Left cardiac atrium (tissue), 4 donors: ENCODE data around the gene TNFAIP1. TPM values are rescaled to one million over a fixed set of nuclear protein-coding genes. Genes with fewer than 3 reads are reported as not detected.
A peak's percentile ranks its signal among the peaks of the same experiment; 100 is the strongest.

Source experiments
- ATAC-seq, 2 donors: fragments of 200-7000 bp; cut with Tn5 transposase; one replicate each; pipeline ENCODE4 v1.9.1; 2020; ENCODE audit warnings: mild to moderate bottlenecking in 2 of 2, moderate library complexity in 2 of 2
- DNase-seq: peaks from one replicate; pipeline ENCODE4 v3.0.0-alpha.2; 2020
- intact Hi-C, 2 donors: fragments of 100-400 bp; cut with DNase I; formaldehyde crosslinking; loops; one replicate each; pipeline versions ENCODE4 v1.14.1 to v1.15.1; 2022 to 2023
- total RNA-seq, 2 donors: library from RNA; stranded (reverse); fragmentation: NEBNext Ultra II Directional; extraction: Animal tissue kit (Norgen Biotek cat#: 25700); gene quantifications; one replicate each; pipeline ENCODE4 v1.2.1, GENCODE V29; 2021
- donor health status: DM: no; HTN: yes; CAD: no.
- donor health status: DM: no; HTN: yes; CAD: no; lungs with severe emphysema.
- donor health status: DM: yes; HTN: yes; CAD: no.
- donor health status: Dilated cardiomyopathy.

TNFAIP1 gene
- total RNA-seq, 2 donors from 2014 or later = 26.4 to 83.8 TPM

GRCh38 chr17:28367641-28368305 is 32.2 kb downstream of the TNFAIP1 start:
- no peak for DNase-seq
- no peak for ATAC-seq
- intact Hi-C loops = no loop called here

- ATAC-seq (no peak), DNase-seq (no peak)
- intact Hi-C loops = no loop called here
These were observed 32.8 kb downstream of the TNFAIP1 start for GRCh38 chr17:28368306-28368831.

- intact Hi-C loops = no loop called here
- DNase-seq (no peak), ATAC-seq (no peak)
These were observed 33.5 kb downstream of the TNFAIP1 start for GRCh38 chr17:28368915-28369683.

- ATAC-seq = no peak
- peak; percentile 25 for DNase-seq
- intact Hi-C loops = no loop called here
These were observed 34.1 kb downstream of the TNFAIP1 start for GRCh38 chr17:28369684-28370034.

- DNase-seq (peak; percentile 79), ATAC-seq (peak; percentile 36 to 56)
- intact Hi-C loops = no loop called here
These were observed 34.6 kb downstream of the TNFAIP1 start, which contains the start of gene VTN for GRCh38 chr17:28370035-28370743. TSS of gene VTN (minus strand) at chr17:28370307. CDS start at chr17:28370203, 104 bp downstream.

- intact Hi-C loops = no loop called here
- no peak for ATAC-seq
- DNase-seq = no peak
These were observed 35.2 kb downstream of the TNFAIP1 start for GRCh38 chr17:28370744-28371103.

- intact Hi-C loops = no loop called here
These were observed 36.0 kb downstream of the TNFAIP1 start, which contains the start of gene SARM1 for GRCh38 chr17:28371245-28372202. TSS of gene SARM1 (plus strand) at chr17:28371694. CDS start at chr17:28372033, 339 bp downstream.

GRCh38 chr17:28372203-28372944 is 36.8 kb downstream of the TNFAIP1 start:
- ATAC-seq = peak; percentile 13 to 19
- intact Hi-C loops = no loop called here
- DNase-seq = no peak

More at GRCh38 chr17:28371245-28372202, 36.0 kb downstream of the TNFAIP1 start, which contains the start of gene SARM1:
- peak; percentile 93 for DNase-seq
- ATAC-seq = peak; percentile 84 to 89

GRCh38 chr17:28372945-28373274 is 37.3 kb downstream of the TNFAIP1 start:
- no peak for ATAC-seq
- no peak for DNase-seq
- intact Hi-C loops = no loop called here

GRCh38 chr17:28379814-28380801 is 44.5 kb downstream of the TNFAIP1 start:
- ATAC-seq (no peak), DNase-seq (no peak)
- intact Hi-C loops = no loop called here

GRCh38 chr17:28381141-28381825 is 45.7 kb downstream of the TNFAIP1 start:
- intact Hi-C loops = no loop called here
- peak in 1 of 2 donors; percentile 7 for ATAC-seq
- no peak for DNase-seq

GRCh38 chr17:28384281-28385036 is 48.9 kb downstream of the TNFAIP1 start:
- ATAC-seq (peak; percentile 88 to 92), DNase-seq (peak; percentile 69)
- intact Hi-C loops = no loop called here

- DNase-seq = no peak
- intact Hi-C loops = no loop called here
- ATAC-seq = peak; percentile 41 to 46
These were observed 49.5 kb downstream of the TNFAIP1 start for GRCh38 chr17:28385037-28385400.

- DNase-seq (no peak), ATAC-seq (no peak)
- intact Hi-C loops = no loop called here
These were observed 49.8 kb downstream of the TNFAIP1 start for GRCh38 chr17:28385406-28385805.

GRCh38 chr17:28386391-28386790 is 50.8 kb downstream of the TNFAIP1 start:
- intact Hi-C loops = no loop called here
- DNase-seq (no peak), ATAC-seq (no peak)

GRCh38 chr17:28388106-28388505 is 52.5 kb downstream of the TNFAIP1 start:
- no peak for DNase-seq
- ATAC-seq = no peak

More at GRCh38 chr17:28388106-28388505, 52.5 kb downstream of the TNFAIP1 start:
- intact Hi-C loops = no loop called here
